Measurements from ENCODE around the gene CLDN7.

CLDN7 gene

DNA sequence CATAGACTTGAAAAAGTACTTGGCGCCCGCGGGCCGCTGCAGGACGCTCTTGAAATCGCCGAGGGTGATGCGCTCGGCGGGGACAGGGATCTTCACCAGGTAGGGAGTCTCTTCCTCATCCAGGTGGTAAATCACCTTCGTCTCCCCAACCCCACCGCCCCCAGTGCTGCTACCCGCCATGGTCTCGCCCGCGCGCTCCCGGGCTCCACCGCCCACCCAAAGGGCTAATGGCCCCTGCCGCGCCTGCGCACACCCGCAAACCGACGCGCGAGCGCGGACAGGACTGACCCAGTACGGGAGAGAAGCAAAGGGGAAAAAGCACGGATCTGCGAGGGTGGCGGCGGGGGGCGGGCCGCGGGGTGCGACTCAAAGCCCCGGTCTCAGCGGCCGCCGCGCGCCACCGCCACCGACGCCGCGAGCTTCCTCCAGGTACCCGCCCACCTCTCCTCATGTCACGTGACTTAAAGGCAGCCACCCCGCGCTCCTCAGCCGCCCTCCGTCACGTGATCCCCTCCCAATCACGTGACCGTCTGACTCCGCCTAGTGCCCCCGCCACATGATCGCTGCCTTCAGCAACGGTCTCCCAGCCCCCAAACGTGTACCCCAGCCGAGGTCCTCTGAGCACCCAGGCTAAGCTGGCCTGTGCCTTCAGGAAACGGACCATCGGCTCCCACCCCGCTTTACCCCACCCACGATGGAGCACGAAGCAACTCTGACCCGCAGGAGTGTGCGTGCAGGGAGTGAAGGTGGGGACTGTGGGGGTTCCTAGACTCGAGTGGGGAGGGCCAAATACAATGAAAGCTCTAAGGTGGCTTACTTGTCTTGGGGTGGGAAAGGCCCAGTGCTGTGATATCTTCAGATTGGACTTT is 28.0 kb downstream of the CLDN7 start, which contains the start of gene DVL2:
Gene DVL2 (minus strand): TSS at position 435 of the 869 bp plus-strand sequence. CDS start 255 bp downstream, at position 180.
- TF ChIP-seq, protein P1, sequence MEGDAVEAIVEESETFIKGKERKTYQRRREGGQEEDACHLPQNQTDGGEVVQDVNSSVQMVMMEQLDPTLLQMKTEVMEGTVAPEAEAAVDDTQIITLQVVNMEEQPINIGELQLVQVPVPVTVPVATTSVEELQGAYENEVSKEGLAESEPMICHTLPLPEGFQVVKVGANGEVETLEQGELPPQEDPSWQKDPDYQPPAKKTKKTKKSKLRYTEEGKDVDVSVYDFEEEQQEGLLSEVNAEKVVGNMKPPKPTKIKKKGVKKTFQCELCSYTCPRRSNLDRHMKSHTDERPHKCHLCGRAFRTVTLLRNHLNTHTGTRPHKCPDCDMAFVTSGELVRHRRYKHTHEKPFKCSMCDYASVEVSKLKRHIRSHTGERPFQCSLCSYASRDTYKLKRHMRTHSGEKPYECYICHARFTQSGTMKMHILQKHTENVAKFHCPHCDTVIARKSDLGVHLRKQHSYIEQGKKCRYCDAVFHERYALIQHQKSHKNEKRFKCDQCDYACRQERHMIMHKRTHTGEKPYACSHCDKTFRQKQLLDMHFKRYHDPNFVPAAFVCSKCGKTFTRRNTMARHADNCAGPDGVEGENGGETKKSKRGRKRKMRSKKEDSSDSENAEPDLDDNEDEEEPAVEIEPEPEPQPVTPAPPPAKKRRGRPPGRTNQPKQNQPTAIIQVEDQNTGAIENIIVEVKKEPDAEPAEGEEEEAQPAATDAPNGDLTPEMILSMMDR (conservative IDR thresholded peaks at IDR 0.05; ENCODE audit: low read depth, low read length): no peak
- peak; percentile 83 for DNase-seq (ENCODE audit: low read depth)
- H3K4me3 ChIP-seq (ENCODE audit: low read length): peak within 1 kb of the TSS; percentile 85

DNA sequence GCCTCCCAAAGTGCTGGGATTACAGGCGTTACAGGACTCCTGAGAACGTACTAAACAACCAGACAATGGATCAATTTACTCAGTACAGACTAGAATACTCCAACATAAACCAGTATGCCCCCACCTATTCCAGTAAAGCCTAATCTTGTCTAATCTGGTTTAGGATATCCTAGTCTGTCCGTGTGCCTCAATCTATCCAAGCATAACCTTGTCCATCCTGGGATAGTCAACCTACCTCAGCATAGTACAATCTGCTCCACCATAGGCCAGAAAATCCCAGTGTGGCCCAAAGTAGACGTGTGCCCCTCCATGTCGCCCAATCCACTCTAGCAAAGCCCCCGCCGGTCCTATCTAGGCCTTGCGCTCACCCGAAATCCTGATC is 28.6 kb downstream of the CLDN7 start:
- H3K4me3 ChIP-seq (ENCODE audit: low read length): peak overlapping the region; percentile 85
- TF ChIP-seq, protein P1 (conservative IDR thresholded peaks at IDR 0.05; ENCODE audit: low read depth, low read length): no peak
- DNase-seq (ENCODE audit: low read depth): no peak

DNA sequence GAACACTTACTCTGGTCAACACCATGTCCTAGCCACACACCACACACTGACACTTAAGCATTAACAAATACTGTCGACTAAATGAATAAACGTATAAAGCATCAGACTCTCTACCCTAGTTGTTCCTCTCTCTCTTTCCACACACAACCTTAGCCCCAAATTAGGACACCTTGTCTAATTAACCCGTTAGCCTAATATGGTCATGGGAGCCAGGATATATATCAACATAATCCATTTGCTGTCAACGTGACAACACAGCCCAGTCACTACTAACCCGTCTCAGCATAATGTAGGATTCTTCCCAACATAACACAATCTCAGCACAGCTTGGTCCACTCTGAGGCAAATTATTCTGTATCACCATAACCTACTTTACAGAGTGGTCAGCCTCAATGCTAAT is 30.2 kb downstream of the CLDN7 start:
- peak overlapping the region; percentile 15 for H3K4me3 ChIP-seq (ENCODE audit: low read length)
- DNase-seq (ENCODE audit: low read depth): no peak
- TF ChIP-seq, protein P1 (conservative IDR thresholded peaks at IDR 0.05; ENCODE audit: low read depth, low read length): no peak

DNA sequence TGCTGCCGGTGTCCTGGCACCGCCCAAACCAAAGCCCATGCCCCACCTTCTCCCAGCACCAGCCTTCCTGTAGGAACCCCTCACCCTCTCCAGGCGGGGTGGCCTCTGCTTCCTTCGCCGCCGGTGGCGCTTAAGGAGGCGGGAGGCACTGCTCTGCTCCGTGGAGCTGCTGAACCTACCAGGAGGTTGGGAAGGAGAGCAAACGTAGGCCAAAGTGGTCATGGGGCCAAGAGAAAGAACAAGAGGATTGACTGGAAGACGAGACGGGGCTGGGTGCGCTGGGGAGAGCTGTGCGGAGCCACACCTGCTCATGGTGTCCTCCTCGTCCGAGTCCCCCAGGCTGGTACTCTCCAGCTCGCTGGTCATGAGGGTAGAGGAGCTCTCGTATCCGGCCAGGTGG is 32.8 kb downstream of the CLDN7 start:
- TF ChIP-seq, protein P1 (conservative IDR thresholded peaks at IDR 0.05; ENCODE audit: low read depth, low read length): no peak
- H3K4me3 ChIP-seq (ENCODE audit: low read length): no peak overlapping the region
- DNase-seq (ENCODE audit: low read depth): no peak

DNA sequence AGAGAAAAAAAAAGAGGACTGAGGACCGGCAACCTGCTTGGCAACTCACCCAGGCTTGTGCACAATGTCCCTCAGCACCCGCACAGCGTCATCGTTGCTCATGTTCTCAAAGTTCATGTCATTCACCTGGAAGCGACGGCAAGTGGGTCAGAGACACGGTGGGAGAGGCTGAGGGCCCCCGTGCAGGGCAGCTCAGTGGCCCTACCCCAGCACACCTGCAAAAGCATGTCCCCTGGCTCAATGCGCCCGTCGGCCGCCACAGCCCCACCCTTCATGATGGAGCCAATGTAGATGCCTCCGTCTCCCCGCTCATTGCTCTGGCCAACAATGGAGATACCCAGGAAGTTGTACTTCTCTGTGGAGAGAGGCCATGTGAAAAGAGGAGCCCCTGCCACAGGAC is 33.4 kb downstream of the CLDN7 start:
- no peak overlapping the region for H3K4me3 ChIP-seq (ENCODE audit: low read length)
- TF ChIP-seq, protein P1 (conservative IDR thresholded peaks at IDR 0.05; ENCODE audit: low read depth, low read length): no peak
- DNase-seq (ENCODE audit: low read depth): no peak

DNA sequence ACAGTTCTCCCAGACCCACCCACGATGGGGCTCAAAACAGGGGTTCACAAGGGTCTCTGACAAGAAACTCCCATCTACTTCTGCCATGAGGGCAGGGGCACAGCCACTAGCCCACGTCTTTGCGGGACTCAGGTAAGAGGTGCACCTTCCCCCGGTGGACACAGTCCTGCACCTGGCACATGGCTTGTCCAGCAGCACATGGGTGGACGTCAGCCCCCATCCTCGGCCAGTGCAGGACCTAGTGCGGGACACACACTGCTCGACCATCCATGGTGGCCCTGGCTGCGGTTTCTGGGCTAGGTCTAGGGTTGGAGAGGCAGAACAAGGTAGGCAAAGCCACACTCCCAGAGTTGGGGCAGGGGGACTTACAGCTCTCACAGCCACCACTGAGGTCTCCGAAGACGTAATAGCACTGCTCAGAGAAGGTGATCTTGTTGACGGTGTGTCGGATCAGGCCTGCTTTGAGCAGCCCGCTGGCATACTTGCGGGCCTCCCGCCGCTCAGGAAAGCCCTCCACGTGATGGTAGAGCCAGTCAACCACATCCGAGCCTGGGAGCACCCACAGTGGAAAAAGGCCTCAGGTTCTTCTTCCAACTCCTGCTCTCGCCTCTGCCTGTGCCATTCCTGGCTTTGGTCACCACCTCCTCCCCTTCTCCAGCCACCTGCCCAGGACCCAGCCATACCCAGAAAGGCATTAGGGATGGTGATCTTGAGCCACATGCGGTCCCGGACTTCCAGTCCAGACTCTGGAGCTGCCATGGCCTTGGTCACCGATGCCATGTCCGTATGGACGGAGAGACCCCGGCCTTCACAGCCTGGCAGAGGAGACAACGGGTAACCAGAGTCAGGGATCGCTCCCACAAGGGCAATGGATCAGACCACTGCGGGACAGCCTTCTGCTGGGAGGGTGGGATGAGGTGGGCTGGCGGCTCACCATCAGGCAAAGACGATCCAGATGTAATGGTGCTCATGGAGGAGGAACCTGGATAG is 35.3 kb downstream of the CLDN7 start:
- no peak overlapping the region for H3K4me3 ChIP-seq (ENCODE audit: low read length)
- no peak for DNase-seq (ENCODE audit: low read depth)
- TF ChIP-seq, protein P1 (conservative IDR thresholded peaks at IDR 0.05; ENCODE audit: low read depth, low read length): no peak

Data from retinal pigment epithelial cell (primary cell).